Calu3 (cell line): ENCODE results near the gene USP28. TPM values are rescaled to one million over a fixed set of nuclear protein-coding genes. Genes with fewer than 3 reads are reported as not detected.

Experiments
- BruUV-seq: library from RNA; stranded (reverse); fragments of 400-500 nt; replicated peaks from 2 replicates; lab custom pipeline; 2021; lab: Mats Ljungman, UMichigan
- CTCF ChIA-PET: fragments of 300-600 bp; sonication (Branson Sonifier 250); formaldehyde crosslinking; loops from one replicate; lab custom pipeline; 2022; ENCODE audit warnings: antibody characterized with exemption; lab: Charles Lee
- DNase-seq: peaks from one replicate; pipeline ENCODE4 v3.0.0; 2022
- H3K27ac Mint-ChIP-seq: one replicate; pipeline ENCODE4 v1.8.0; 2022; ENCODE audit warnings: mixed read lengths; ENCODE audit not compliant: unreplicated experiment
- H3K27me3 Mint-ChIP-seq: one replicate; pipeline ENCODE4 v1.8.0; 2022; ENCODE audit warnings: mixed read lengths; ENCODE audit not compliant: unreplicated experiment
- H3K36me3 Mint-ChIP-seq: one replicate; pipeline ENCODE4 v1.8.0; 2022; ENCODE audit warnings: mild to moderate bottlenecking, moderate library complexity, mixed read lengths; ENCODE audit not compliant: insufficient read depth, unreplicated experiment
- H3K4me1 Mint-ChIP-seq: one replicate; pipeline ENCODE4 v1.8.0; 2022; ENCODE audit warnings: mild to moderate bottlenecking, low read depth, mixed read lengths; ENCODE audit not compliant: unreplicated experiment
- H3K4me3 Mint-ChIP-seq: one replicate; pipeline ENCODE4 v1.8.0; 2022; ENCODE audit warnings: mild to moderate bottlenecking, low read depth, moderate library complexity, mixed read lengths; ENCODE audit not compliant: unreplicated experiment
- H3K9me3 Mint-ChIP-seq: one replicate; pipeline ENCODE4 v1.8.0; 2022; ENCODE audit warnings: low read depth, mixed read lengths; ENCODE audit not compliant: unreplicated experiment
- intact Hi-C: fragments of 100-400 bp; cut with micrococcal nuclease; formaldehyde crosslinking; loops from one replicate; pipeline ENCODE4 v1.10.0; 2022; ENCODE audit not compliant: unreplicated experiment
- total RNA-seq: library from RNA; stranded (reverse); gene quantifications from 2 replicates; pipeline ENCODE4 v1.2.3, GENCODE V29; 2022
- TF ChIP-seq, protein P1 (sequence below): fragments of 200-600 bp; IDR thresholded peaks from one replicate; pipeline ENCODE4 v1.8.0; 2022; ENCODE audit warnings: antibody characterized with exemption; ENCODE audit not compliant: unreplicated experiment

Gene USP28
- total RNA-seq, 1 experiment from 2014 or later: 22.8 TPM

DNA sequence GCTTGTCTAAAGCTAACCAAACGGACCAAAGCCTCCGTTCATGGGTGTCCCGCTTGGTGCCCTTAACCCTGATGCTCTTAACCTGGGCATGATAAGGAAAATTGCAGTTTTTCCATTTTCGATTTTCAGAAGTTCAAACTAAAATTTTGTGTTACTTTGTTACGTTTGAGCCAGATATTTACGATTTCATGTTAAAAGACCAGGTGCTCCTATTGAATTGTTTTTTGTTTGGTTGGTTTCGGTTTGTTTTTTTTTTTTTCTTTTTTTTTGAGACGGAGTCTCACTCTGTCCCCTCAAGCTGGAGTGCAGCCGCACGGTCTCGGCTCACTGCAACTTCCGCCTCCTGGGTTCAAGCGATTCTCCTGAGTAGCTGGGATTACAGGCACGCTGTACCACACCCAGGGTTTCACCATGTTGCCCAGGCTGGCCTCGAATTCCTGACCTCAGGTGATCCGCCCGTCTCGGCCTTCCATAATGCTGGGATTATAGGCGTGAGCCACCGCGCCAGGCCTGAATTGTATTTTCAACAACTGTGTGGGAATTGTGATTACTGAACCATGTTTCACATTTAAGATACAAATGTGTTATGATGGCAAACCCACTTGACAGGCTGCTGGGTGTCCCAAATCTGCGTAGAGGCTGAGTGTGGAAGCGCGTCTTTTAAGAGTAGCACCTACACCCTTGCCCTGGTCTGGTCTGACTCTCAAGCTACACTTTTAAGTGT lies 864 bp upstream of the USP28 start:
- DNase-seq: no peak
- peak overlapping the region; percentile 83 for H3K27ac Mint-ChIP-seq
- CTCF ChIA-PET: interaction anchor here (0.6 kb wide), 1 partner anchor 92 kb away, joined by 5 read pairs; no protein-coding TSS in a partner anchor
- no peaks in the 10 kb centered on the region for H3K27me3 Mint-ChIP-seq
- peak overlapping the region; percentile 73 for H3K4me3 Mint-ChIP-seq
- H3K36me3 Mint-ChIP-seq: peaks cover 20% of the 10 kb centered on the region
- BruUV-seq: TSS peak; percentile 94
- no peaks in the 10 kb centered on the region for H3K4me1 Mint-ChIP-seq
- intact Hi-C loops: no loop called here
- TF ChIP-seq, protein P1, sequence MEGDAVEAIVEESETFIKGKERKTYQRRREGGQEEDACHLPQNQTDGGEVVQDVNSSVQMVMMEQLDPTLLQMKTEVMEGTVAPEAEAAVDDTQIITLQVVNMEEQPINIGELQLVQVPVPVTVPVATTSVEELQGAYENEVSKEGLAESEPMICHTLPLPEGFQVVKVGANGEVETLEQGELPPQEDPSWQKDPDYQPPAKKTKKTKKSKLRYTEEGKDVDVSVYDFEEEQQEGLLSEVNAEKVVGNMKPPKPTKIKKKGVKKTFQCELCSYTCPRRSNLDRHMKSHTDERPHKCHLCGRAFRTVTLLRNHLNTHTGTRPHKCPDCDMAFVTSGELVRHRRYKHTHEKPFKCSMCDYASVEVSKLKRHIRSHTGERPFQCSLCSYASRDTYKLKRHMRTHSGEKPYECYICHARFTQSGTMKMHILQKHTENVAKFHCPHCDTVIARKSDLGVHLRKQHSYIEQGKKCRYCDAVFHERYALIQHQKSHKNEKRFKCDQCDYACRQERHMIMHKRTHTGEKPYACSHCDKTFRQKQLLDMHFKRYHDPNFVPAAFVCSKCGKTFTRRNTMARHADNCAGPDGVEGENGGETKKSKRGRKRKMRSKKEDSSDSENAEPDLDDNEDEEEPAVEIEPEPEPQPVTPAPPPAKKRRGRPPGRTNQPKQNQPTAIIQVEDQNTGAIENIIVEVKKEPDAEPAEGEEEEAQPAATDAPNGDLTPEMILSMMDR: no peak
- no peaks in the 10 kb centered on the region for H3K9me3 Mint-ChIP-seq

DNA sequence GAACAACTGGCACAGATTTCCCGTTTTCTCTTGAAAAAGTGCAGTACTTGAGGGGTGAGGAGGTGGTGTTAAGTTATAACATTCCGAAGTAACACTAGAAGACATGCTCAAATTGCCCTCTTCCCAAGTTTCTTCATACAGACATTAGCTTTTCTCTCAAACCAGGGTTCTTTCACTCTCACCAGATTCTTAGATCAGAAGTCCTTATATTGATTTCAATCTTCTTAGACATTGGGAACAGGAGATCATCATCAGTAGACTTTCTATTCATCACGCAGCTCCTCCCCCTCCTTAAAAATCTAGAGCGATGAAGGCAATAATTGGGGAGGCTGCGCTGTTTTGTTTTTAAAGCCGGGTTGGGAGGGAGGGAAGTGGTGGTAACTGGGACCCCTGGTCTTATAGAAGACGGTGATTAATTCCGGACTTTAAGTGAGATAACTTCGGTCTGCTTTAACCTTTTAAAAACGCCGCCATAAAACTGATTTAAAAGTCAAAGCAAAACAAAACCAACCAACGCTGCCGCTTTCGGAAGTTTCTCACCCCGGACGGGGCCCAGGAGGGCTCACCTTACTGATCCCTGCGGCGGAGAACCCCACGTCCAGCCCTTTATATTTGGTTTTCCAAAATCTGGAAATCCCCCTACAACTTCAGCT lies 665 bp downstream of the USP28 start:
- no peak for DNase-seq
- TF ChIP-seq, protein P1: no peak
- no peaks in the 10 kb centered on the region for H3K9me3 Mint-ChIP-seq
- intact Hi-C loops: no loop called here
- CTCF ChIA-PET: interaction anchor here (0.7 kb wide), 1 partner anchor 504 kb away, joined by 4 read pairs; no protein-coding TSS in a partner anchor
- H3K4me1 Mint-ChIP-seq: no peaks in the 10 kb centered on the region
- H3K4me3 Mint-ChIP-seq: peak overlapping the region; percentile 73
- peaks cover 20% of the 10 kb centered on the region for H3K36me3 Mint-ChIP-seq
- H3K27ac Mint-ChIP-seq: no peak overlapping the region
- BruUV-seq: no TSS peak
- no peaks in the 10 kb centered on the region for H3K27me3 Mint-ChIP-seq

DNA sequence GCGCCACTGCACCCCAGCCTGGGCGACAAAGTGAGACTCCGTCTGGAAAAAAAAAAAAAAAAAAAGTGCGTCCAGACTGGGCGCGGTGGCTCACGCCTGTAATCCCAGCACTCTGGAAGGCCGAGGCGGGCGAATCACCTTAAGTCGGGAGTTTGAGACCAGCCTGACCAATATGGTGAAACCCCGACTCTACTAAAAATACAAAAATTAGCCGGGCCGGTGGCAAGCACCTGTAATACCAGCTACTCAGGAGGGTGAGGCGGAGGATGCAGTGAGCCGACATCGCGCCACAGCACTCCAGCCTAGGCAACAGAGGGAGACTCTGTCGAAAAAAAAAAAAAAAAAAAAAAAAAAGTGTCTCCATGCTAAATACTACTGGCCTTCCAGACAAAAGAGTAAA lies 1.3 kb downstream of the USP28 start:
- intact Hi-C loops: no loop called here
- Mint-ChIP-seq H3K4me3 (peak overlapping the region; percentile 73), H3K4me1 (no peaks in the 10 kb centered on the region), H3K9me3 (no peaks in the 10 kb centered on the region), H3K36me3 (peaks cover 20% of the 10 kb centered on the region), H3K27me3 (no peaks in the 10 kb centered on the region), H3K27ac (no peak overlapping the region)
- DNase-seq: no peak
- TF ChIP-seq, protein P1: no peak
- CTCF ChIA-PET: interaction anchor here (0.7 kb wide), 1 partner anchor 504 kb away, joined by 4 read pairs; no protein-coding TSS in a partner anchor
- BruUV-seq: no TSS peak

DNA sequence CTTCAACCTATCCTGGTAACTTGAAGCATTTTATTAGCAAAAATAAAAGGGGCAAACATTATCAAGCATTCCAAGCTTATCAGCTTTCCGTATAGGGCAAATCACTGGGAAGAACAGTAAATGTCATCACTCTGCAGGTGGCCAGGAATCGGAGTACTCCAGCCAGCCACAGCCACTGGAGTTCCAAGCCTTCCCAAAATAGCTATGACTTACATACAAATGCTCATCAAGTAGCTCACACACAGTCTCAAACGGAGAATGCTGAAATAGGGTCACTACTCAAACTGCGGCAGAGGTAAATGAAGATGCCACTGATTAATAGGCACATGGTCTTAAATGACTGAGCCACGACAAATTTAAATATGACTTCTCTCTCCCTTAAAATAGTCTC lies 2.1 kb downstream of the USP28 start:
- Mint-ChIP-seq H3K27ac (no peak overlapping the region), H3K4me3 (peak overlapping the region; percentile 28), H3K27me3 (no peaks in the 10 kb centered on the region), H3K4me1 (no peaks in the 10 kb centered on the region), H3K9me3 (no peaks in the 10 kb centered on the region), H3K36me3 (peaks cover 20% of the 10 kb centered on the region)
- intact Hi-C loops: no loop called here
- TF ChIP-seq, protein P1: no peak
- no TSS peak for BruUV-seq
- no peak for DNase-seq
- CTCF ChIA-PET: no interaction called here
